Tibial nerve (tissue), 4 donors: ENCODE results near the gene FNBP1. TPM values are rescaled to one million over a fixed set of nuclear protein-coding genes. Genes with fewer than 3 reads are reported as not detected.

Experiments used
- DNase-seq, 2 donors: peaks; one replicate each; pipeline ENCODE4 v3.0.0-alpha.2; 2019; ENCODE audit warnings: low spot score in 2 of 2
- H3K27ac ChIP-seq, 4 donors: fragments of 200-600 bp; sonication (generic) in 3 of 4; one replicate each; pipeline ENCODE4 v1.5.1; 2017 to 2019; ENCODE audit warnings: mild to moderate bottlenecking in 1 of 4
- H3K27me3 ChIP-seq, 2 donors: fragments of 200-600 bp; sonication (generic) in 1 of 2; one replicate each; pipeline versions ENCODE4 v1.5.1 to v1.6.0; 2017 to 2019
- H3K36me3 ChIP-seq, 3 donors: fragments of 200-600 bp; sonication (generic); one replicate each; pipeline ENCODE4 v1.5.1; 2018 to 2019
- H3K4me1 ChIP-seq, 4 donors: fragments of 200-600 bp; sonication (generic) in 3 of 4; one replicate each; pipeline ENCODE4 v1.5.1; 2017 to 2019
- H3K4me3 ChIP-seq, 4 donors: fragments of 200-600 bp; sonication (generic) in 3 of 4; one replicate each; pipeline ENCODE4 v1.5.1; 2017 to 2019; ENCODE audit warnings: mild to moderate bottlenecking in 1 of 4, moderate library complexity in 1 of 4
- H3K9me3 ChIP-seq, 4 donors: fragments of 200-600 bp; sonication (generic) in 3 of 4; one replicate each; pipeline ENCODE4 v1.5.1; 2017 to 2019
- EP300 ChIP-seq, 2 donors: sonication (generic); formaldehyde crosslinking; IDR thresholded peaks; one replicate each; pipeline ENCODE4 v1.6.1; 2017; ENCODE audit warnings: antibody characterized with exemption in 2 of 2, mild to moderate bottlenecking in 1 of 2
- POLR2A ChIP-seq, 2 donors: fragments of 450-650 bp; IDR thresholded peaks; one replicate each; pipeline ENCODE4 v1.6.1; 2017; ENCODE audit warnings: antibody characterized with exemption in 2 of 2, mild to moderate bottlenecking in 2 of 2, moderate library complexity in 2 of 2
- WGBS, 2 donors: methylation state at CpG; one replicate each; pipeline ENCODE4 v1.1.5; 2018; 5-methylcytosine and 5-hydroxymethylcytosine counted together
- total RNA-seq, 4 donors: library from RNA; depleted of rRNA; stranded (reverse); fragments of >200 nt; gene quantifications; one replicate each; pipeline ENCODE4 v1.1.0, GENCODE V29; 2016
- TF ChIP-seq, protein P1 (sequence below), 5 experiments: fragments of 200-600 bp in 3 of 5; fragments of 450-650 bp in 2 of 5; sonication (generic) in 3 of 5; IDR thresholded peaks; one replicate each; pipeline ENCODE4 v1.5.1; 2016 to 2019; ENCODE audit warnings: antibody characterized with exemption in 5 of 5, mild to moderate bottlenecking in 3 of 5, moderate library complexity in 2 of 5

Gene FNBP1
- total RNA-seq, 4 donors from 2014 or later: 77.0 to 114 (median 86.4) TPM

DNA sequence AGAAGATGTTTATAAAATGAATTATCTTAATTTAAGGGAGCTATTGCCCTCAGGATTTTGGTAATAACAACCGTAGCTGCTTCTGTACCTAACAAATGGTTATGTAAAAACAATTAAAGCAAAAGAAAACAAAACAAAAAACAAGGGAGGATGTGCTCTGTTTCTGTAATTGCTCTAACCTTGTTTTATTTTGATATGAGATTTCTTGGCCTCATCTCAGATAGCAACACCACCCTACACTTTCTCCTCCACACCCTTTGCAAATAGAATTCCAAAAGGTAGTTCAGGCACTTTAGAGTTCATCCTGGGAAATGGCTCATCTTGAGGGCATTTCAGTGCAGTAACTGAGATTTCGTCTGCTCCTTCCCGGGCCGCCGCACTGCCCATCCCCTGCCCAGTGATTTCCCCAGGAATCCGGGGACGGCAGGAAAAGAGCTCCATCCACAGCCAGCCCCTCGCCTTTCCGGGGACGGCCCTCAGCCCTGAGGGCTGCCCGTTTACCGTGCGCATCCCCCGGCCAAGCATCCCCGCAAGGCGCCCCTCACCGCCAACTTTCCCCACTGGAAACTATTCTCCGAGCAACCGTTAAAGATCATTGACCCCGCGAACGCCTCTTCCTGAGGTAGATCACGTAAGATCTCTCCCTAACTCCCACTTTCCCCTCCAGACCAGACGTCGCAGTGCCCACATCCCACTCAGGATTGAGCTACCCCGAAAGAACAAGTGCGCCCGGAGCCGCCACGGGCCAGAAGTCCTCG is 1.2 kb downstream of the FNBP1 start:
- peaks cover 0 to 58% (median 13%) of the 10 kb centered on the region in 4 donors for H3K4me1 ChIP-seq
- peak overlapping the region; percentile 89 to 98 (median 96) for H3K27ac ChIP-seq
- TF ChIP-seq EP300 (IDR thresholded peaks at IDR 0.05): peak in 1 of 2 donors; percentile 27
- no peak for TF ChIP-seq POLR2A (IDR thresholded peaks at IDR 0.05)
- 2 to 3% methylated on average over 29 to 31 of the region's 31 CpGs for whole genome bisulfite sequencing, 2 donors
- peak overlapping the region; percentile 84 to 98 (median 91) for H3K4me3 ChIP-seq
- H3K27me3 ChIP-seq: no peaks in the 10 kb centered on the region
- H3K9me3 ChIP-seq: no peaks in the 10 kb centered on the region
- DNase-seq: peak in 1 of 2 donors; percentile 19
- H3K36me3 ChIP-seq: no peaks in the 10 kb centered on the region

DNA sequence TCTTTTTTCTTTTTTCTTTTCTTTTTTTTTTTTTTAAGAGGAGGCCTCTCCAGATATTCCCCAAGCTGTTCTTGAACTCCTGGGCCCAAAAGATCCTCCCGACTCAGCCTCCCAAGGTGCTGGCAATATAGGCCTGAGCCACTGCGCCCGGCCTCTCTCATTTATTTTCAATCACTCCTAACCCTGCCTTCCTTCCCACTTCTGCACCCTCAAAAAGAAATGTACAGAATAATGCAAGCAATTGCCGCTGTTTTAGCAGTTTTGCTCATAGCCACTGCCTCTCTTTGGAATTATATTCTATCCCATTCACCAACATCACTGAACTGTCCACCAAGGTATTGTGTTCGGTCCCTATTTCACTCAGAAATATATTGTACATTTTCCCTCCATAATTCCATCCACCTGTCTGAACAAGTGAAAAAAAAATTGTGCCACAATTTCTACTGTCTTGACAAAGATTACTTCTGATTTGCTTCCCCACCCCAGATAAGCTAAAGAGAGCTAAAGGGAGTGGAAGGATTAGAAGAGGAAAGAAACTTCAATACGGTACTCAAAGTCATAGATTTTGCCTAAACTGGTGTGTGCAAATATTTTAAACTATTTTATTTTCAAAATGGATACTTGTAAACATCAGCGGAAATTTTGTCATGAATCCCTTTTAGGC is 1.9 kb downstream of the FNBP1 start:
- H3K9me3 ChIP-seq: no peaks in the 10 kb centered on the region
- peak overlapping the region in 3 of 4 donors; percentile 86 to 98 (median 96) for H3K4me3 ChIP-seq
- no peaks in the 10 kb centered on the region for H3K36me3 ChIP-seq
- peaks cover 0 to 65% (median 16%) of the 10 kb centered on the region in 4 donors for H3K4me1 ChIP-seq
- no peaks in the 10 kb centered on the region for H3K27me3 ChIP-seq
- no peak for DNase-seq
- WGBS, 2 donors: 66 to 69% methylated on average over 7 of the region's 7 CpGs
- H3K27ac ChIP-seq: peak overlapping the region; percentile 89 to 98 (median 96)
- TF ChIP-seq, protein P1, sequence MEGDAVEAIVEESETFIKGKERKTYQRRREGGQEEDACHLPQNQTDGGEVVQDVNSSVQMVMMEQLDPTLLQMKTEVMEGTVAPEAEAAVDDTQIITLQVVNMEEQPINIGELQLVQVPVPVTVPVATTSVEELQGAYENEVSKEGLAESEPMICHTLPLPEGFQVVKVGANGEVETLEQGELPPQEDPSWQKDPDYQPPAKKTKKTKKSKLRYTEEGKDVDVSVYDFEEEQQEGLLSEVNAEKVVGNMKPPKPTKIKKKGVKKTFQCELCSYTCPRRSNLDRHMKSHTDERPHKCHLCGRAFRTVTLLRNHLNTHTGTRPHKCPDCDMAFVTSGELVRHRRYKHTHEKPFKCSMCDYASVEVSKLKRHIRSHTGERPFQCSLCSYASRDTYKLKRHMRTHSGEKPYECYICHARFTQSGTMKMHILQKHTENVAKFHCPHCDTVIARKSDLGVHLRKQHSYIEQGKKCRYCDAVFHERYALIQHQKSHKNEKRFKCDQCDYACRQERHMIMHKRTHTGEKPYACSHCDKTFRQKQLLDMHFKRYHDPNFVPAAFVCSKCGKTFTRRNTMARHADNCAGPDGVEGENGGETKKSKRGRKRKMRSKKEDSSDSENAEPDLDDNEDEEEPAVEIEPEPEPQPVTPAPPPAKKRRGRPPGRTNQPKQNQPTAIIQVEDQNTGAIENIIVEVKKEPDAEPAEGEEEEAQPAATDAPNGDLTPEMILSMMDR (IDR thresholded peaks at IDR 0.05): no peak

DNA sequence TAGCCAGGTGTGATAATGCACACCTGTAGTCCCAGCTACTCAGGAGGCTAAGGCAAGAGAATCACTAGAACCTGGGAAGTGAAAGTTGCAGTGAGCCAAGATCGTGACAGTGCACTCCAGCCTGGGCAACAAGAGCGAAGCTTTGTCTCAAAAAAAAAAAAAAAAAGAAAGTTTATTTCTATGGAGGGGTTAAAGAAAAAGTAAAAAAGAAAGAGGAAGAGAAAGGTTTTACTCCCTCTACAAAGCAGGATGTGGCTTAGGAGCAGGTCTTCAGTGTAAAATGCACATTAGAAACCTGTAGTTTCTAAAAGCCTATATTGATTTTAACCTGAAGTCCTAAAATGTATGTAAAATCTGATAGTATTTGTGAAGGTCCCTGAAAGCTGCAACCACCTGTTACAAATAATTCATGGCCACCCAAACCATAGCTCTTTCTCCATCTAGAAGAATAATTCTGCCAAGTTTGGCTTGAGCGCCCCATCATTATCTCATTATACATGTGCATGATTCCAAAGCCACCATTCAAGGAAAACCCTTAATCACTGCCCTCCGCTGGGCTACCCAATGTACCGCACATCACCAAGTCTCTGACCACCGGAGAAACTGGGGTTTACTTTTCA is 3.4 kb downstream of the FNBP1 start:
- Histone ChIP-seq H3K4me3 (no peak overlapping the region), H3K36me3 (no peaks in the 10 kb centered on the region), H3K27me3 (no peaks in the 10 kb centered on the region), H3K4me1 (peaks cover 0 to 76% (median 20%) of the 10 kb centered on the region in 4 donors), H3K9me3 (no peaks in the 10 kb centered on the region), H3K27ac (peak overlapping the region in 3 of 4 donors; percentile 96 to 98 (median 97))
- WGBS, 2 donors: 75 to 76% methylated on average over 6 of the region's 6 CpGs
- DNase-seq: no peak
- TF ChIP-seq, protein P1 (IDR thresholded peaks at IDR 0.05): no peak
- no peak for TF ChIP-seq EP300 (IDR thresholded peaks at IDR 0.05)

DNA sequence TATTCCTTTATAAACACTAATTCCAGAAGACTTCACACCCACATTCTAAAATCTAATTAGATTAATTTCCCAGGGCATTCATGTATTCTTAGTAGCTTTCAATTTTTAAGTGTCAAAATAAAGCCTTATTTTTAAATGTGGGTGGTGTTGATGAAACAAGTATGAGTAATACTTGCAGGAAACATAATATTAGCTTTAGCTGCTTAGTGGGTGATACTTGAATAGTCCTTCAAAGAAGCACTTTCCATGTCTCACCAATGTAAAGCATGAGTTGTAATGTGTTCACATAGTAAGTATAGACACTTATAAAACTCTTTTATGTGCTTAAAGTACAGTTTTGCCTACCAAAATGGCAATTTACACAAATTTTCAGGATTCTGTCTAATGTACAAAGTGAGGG is 6.9 kb downstream of the FNBP1 start:
- Histone ChIP-seq H3K4me3 (no peak overlapping the region), H3K27me3 (no peaks in the 10 kb centered on the region), H3K27ac (peak overlapping the region in 2 of 4 donors; percentile 36 to 53), H3K9me3 (no peaks in the 10 kb centered on the region), H3K36me3 (no peaks in the 10 kb centered on the region), H3K4me1 (peaks cover 0 to 92% (median 24%) of the 10 kb centered on the region in 4 donors)
- TF ChIP-seq, protein P1 (IDR thresholded peaks at IDR 0.05): no peak
- no peak for TF ChIP-seq EP300 (IDR thresholded peaks at IDR 0.05)
- TF ChIP-seq POLR2A (IDR thresholded peaks at IDR 0.05): no peak
- DNase-seq: no peak

DNA sequence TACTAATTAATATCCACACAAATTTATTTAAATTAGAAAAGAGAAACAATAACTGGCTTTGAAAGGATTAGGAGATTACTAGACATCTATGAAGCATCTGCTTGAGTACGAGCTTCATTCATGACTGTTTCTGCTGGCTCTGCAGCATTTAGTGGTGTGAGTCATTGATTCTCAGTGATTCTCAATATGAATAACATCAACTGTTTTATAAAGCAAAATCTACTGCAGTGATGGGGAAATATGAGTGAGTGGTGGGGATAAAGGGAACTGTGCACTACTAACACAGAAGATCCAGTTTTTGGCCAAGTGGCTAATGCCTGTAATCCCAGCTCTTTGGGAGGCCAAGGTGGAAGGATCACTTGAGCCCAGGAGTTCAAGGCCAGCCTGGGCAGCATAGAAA is 8.4 kb downstream of the FNBP1 start:
- TF ChIP-seq, protein P1 (IDR thresholded peaks at IDR 0.05): no peak
- TF ChIP-seq POLR2A (IDR thresholded peaks at IDR 0.05) (no peak), EP300 (IDR thresholded peaks at IDR 0.05) (no peak)
- H3K27ac ChIP-seq: peak overlapping the region in 1 of 4 donors; percentile 62
- WGBS, 2 donors: 21 to 33% methylated on average over 1 of the region's 1 CpG
- no peak for DNase-seq
- H3K4me1 ChIP-seq: peaks cover 0 to 93% (median 26%) of the 10 kb centered on the region in 4 donors
- no peaks in the 10 kb centered on the region for H3K9me3 ChIP-seq
- H3K27me3 ChIP-seq: no peaks in the 10 kb centered on the region
- H3K4me3 ChIP-seq: no peak overlapping the region
- H3K36me3 ChIP-seq: no peaks in the 10 kb centered on the region
